Left lung (tissue), 10 donors: ENCODE measurements around the gene C9orf50. TPM values are rescaled to one million over a fixed set of nuclear protein-coding genes. Genes with fewer than 3 reads are reported as not detected.

Source experiments
- ATAC-seq: fragments of 200-7000 bp; cut with Tn5 transposase; one replicate; pipeline ENCODE4 v1.9.1; 2020; ENCODE audit warnings: moderate library complexity
- DNase-seq, 4 donors: peaks; one replicate each; pipeline ENCODE4 v3.0.0-alpha.2; 2013 to 2020
- H3K27ac ChIP-seq, 2 donors: fragments of 200-600 bp; sonication (generic) in 1 of 2; one replicate each; pipeline versions ENCODE4 v1.5.0 to v1.8.0; 2020 to 2021
- H3K27me3 ChIP-seq, 2 donors: fragments of 200-600 bp; sonication (generic) in 1 of 2; one replicate each; pipeline versions ENCODE4 v1.5.0 to v1.8.0; 2020 to 2021
- H3K36me3 ChIP-seq, 2 donors: fragments of 200-600 bp; sonication (generic) in 1 of 2; one replicate each; pipeline versions ENCODE4 v1.5.0 to v1.8.0; 2020 to 2021
- H3K4me1 ChIP-seq, 2 donors: fragments of 200-600 bp; one replicate each; pipeline ENCODE4 v1.8.0; 2021
- H3K4me3 ChIP-seq, 2 donors: fragments of 200-600 bp; sonication (generic) in 1 of 2; one replicate each; pipeline versions ENCODE4 v1.5.0 to v1.8.0; 2020 to 2021; ENCODE audit warnings: mild to moderate bottlenecking in 1 of 2
- H3K9me3 ChIP-seq, 2 donors: fragments of 200-600 bp; sonication (generic) in 1 of 2; one replicate each; pipeline versions ENCODE4 v1.5.0 to v1.8.0; 2020 to 2021
- intact Hi-C, 2 donors: fragments of 100-400 bp; cut with DNase I; formaldehyde crosslinking; loops; one replicate each; pipeline versions ENCODE4 v1.11.2 to v1.14.2; 2022
- polyA plus RNA-seq, 6 donors: library from polyadenylated mRNA; unstranded; fragments of 120-200 nt; gene quantifications; one replicate each; pipeline ENCODE4 v1.2.1, GENCODE V29; 2013; ENCODE audit not compliant: insufficient read length in 6 of 6
- total RNA-seq, 2 donors: library from RNA; stranded (reverse); fragmentation: NEBNext Ultra II Directional; extraction: Animal tissue kit (Norgen Biotek cat#: 25700); gene quantifications; one replicate each; pipeline ENCODE4 v1.2.1, GENCODE V29; 2021
- TF ChIP-seq, protein P1 (sequence below), 2 donors: fragments of 200-600 bp; sonication (generic) in 1 of 2; IDR thresholded peaks; one replicate each; pipeline versions ENCODE4 v1.5.0 to v1.8.0; 2021; ENCODE audit warnings: antibody characterized with exemption in 2 of 2
- donor health status: DM: no; HTN: yes; CAD: no.
- donor health status: DM: no; HTN: no; CAD: no.

The C9orf50 gene
- total and polyA plus RNA-seq, 8 donors: 0.18 to 0.51 (median 0.44) TPM; not detected in 2

GRCh38 chr9:129640086-129640870 is 19.4 kb upstream of the C9orf50 start:
- TF ChIP-seq, protein P1, sequence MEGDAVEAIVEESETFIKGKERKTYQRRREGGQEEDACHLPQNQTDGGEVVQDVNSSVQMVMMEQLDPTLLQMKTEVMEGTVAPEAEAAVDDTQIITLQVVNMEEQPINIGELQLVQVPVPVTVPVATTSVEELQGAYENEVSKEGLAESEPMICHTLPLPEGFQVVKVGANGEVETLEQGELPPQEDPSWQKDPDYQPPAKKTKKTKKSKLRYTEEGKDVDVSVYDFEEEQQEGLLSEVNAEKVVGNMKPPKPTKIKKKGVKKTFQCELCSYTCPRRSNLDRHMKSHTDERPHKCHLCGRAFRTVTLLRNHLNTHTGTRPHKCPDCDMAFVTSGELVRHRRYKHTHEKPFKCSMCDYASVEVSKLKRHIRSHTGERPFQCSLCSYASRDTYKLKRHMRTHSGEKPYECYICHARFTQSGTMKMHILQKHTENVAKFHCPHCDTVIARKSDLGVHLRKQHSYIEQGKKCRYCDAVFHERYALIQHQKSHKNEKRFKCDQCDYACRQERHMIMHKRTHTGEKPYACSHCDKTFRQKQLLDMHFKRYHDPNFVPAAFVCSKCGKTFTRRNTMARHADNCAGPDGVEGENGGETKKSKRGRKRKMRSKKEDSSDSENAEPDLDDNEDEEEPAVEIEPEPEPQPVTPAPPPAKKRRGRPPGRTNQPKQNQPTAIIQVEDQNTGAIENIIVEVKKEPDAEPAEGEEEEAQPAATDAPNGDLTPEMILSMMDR (IDR thresholded peaks at IDR 0.05): no peak

DNA sequence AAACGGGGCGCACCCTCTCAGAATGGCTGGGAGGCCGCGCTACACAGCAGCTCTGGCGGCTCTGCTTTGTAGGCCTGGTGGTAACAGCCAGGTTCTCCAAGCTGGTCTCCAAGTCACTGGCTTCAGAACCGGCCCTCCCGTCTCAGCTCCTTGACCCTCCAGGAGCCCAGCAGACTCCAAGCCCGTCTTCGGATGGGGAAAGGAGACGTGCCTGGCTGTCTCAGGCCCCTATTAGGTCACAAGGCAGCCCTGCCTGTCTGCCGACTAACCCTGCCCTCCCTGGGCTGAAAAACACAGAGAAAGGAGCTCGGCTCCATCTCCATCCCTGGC is 18.8 kb upstream of the C9orf50 start:
- Histone ChIP-seq H3K9me3 (no peaks in the 10 kb centered on the region), H3K4me3 (no peak overlapping the region), H3K27ac (no peak overlapping the region), H3K4me1 (peaks cover 8 to 31% of the 10 kb centered on the region in 2 donors), H3K36me3 (peaks cover 0 to 50% of the 10 kb centered on the region in 2 donors), H3K27me3 (no peaks in the 10 kb centered on the region)
- TF ChIP-seq, protein P1 (IDR thresholded peaks at IDR 0.05): no peak
- intact Hi-C loops: loop anchor here in 1 of 2 donors (10.0 kb wide), 1 partner anchor 155 kb away; no protein-coding TSS in a partner anchor
- no peak for ATAC-seq
- peak in 1 of 4 donors; percentile 41 for DNase-seq

More at GRCh38 chr9:129640086-129640870, 19.4 kb upstream of the C9orf50 start:
- DNase-seq (peak in 1 of 4 donors; percentile 68), ATAC-seq (no peak)
- Histone ChIP-seq H3K4me1 (peaks cover 8 to 31% of the 10 kb centered on the region in 2 donors), H3K27me3 (no peaks in the 10 kb centered on the region), H3K4me3 (peak overlapping the region in 1 of 2 donors; percentile 99), H3K9me3 (no peaks in the 10 kb centered on the region), H3K27ac (no peak overlapping the region), H3K36me3 (peaks cover 0 to 44% of the 10 kb centered on the region in 2 donors)
- intact Hi-C loops: no loop called here

DNA sequence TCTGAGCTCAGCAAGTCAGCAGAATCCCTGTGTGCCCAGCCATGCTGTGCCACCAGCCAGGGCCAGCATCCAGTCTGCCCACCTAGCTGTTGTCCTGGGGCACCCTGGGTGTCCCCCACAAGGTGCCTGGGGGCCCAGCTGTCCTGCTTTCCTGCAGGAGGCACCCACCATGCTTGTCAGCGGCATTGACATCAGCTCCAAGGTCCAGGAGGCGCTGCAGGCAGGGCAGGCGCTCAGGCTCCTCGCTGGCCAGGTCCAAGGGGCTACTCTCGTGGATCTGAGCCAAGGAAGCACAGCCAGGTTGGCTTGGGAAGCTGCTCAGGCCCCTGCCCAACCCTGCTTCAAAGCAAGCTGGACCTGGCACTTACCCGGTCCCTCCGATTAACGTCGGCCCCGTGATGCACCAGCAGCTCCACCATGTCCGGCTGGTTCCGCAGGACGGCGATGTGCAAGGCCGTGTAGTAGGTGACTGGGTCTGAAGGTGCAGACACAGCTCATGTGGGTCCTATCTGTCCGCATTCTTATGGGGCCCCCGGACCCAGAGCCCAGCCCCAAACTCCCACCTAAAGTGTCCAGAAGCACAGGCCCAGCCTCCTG is 18.2 kb upstream of the C9orf50 start:
- Histone ChIP-seq H3K36me3 (peaks cover 0 to 56% of the 10 kb centered on the region in 2 donors), H3K27ac (no peak overlapping the region), H3K9me3 (no peaks in the 10 kb centered on the region), H3K27me3 (no peaks in the 10 kb centered on the region), H3K4me1 (peaks cover 8 to 31% of the 10 kb centered on the region in 2 donors), H3K4me3 (no peak overlapping the region)
- DNase-seq (peak in 1 of 4 donors; percentile 66), ATAC-seq (no peak)
- TF ChIP-seq, protein P1 (IDR thresholded peaks at IDR 0.05): no peak
- intact Hi-C loops: loop anchor here in 1 of 2 donors (10.0 kb wide), 1 partner anchor 156 kb away; no protein-coding TSS in a partner anchor

DNA sequence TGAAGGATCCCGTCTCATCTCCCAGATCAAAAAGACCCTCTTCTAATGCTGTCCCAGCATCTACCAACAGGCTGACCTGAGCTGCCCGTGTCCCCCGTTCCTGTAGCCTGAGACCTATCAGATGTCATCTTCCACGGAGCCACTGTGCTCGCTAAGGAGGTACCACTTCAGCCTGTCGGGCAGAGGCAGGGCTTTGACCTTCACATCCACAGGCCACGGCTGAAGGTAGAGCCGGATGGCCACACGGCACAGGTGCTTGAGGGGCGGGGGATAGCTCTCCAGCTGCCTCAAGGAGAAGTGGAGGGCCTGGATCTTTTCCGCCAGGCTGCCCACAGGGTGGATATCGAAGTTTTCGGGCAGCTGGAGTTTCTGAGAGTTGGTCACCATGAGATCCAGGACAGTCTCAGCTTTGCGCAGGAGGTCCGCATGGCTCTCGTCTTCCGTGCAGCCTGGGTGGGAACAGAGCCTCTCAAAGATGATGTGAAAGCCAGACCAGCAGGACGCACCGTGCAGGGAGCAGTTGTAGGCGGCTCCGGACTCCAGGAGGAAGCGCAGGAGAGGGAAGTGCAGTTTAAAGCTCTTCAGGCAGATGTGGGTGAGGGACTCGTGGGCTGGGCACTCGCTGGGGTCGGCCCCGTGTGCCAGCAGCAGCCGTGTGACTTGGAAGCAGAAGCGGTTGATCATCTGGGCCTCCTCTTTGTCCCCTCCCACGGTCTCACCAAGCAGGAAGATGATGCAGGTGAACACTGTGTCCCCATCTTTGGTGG is 17.0 kb upstream of the C9orf50 start:
- peaks cover 0 to 68% of the 10 kb centered on the region in 2 donors for H3K36me3 ChIP-seq
- H3K4me3 ChIP-seq: no peak overlapping the region
- H3K27me3 ChIP-seq: no peaks in the 10 kb centered on the region
- no peak overlapping the region for H3K27ac ChIP-seq
- H3K9me3 ChIP-seq: no peaks in the 10 kb centered on the region
- intact Hi-C loops: loop anchor here in 1 of 2 donors (10.0 kb wide), 1 partner anchor 157 kb away; no protein-coding TSS in a partner anchor
- ATAC-seq (no peak), DNase-seq (peak in 1 of 4 donors; percentile 59)
- H3K4me1 ChIP-seq: peaks cover 8 to 31% of the 10 kb centered on the region in 2 donors
- TF ChIP-seq, protein P1 (IDR thresholded peaks at IDR 0.05): no peak
